Erythroblast (primary cell): ENCODE measurements around the gene CARNS1.
A peak's percentile ranks its signal among the peaks of the same experiment; 100 is the strongest.

ENCODE experiments used
- DNase-seq, 2 experiments: peaks; one replicate each; lab custom pipeline; 2025; lab: John Stamatoyannopoulos, UW
- GATA1 ChIP-seq: IDR thresholded peaks from 2 replicates; pipeline ENCODE4 v1.6.1; 2011; ENCODE audit warnings: low read depth, mild to moderate bottlenecking, control low read depth, low read length, moderate library complexity
- POLR2A ChIP-seq: IDR thresholded peaks from 2 replicates; pipeline ENCODE4 v1.6.1; 2011; ENCODE audit warnings: mild to moderate bottlenecking, low read length

CARNS1 gene

DNA sequence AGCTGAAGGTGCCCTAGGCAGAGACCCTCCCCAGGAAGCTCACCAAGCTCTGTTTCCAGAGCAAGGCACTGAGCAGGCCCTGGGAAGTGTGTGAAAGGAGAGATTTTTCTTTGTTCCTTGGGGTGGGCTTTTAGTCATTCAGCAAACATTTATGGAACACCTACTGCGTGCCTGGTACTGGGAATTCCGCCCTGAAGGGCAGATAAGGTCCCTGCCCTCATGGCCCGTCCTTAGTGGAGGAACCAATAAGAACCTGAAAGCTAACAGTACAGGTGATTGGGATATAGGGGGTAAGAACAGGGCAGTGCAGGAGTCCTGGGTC is 49.7 kb downstream of the CARNS1 start:
- DNase-seq: no peak
- TF ChIP-seq GATA1 (no peak), POLR2A (no peak)

DNA sequence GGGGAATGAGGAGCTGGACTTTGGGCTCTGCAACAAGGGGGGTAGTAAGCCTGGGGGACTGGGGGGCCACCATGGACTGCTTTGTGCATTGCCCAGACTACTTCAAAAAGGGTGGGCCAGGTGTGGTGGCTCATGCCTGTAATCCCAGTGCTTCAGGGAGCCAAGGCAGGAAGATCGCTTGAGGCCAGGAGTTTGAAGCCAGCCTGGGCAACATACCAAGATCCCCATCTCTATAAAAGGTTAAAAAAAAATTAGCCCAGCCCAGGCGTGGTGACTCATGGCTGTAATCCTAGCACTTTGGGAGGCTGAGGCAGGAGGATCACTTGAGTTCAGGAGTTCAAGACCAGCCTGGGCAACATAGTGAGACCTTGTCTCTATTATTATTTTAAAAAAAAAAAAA is 50.1 kb downstream of the CARNS1 start:
- DNase-seq: peak; percentile 50 to 67

DNA sequence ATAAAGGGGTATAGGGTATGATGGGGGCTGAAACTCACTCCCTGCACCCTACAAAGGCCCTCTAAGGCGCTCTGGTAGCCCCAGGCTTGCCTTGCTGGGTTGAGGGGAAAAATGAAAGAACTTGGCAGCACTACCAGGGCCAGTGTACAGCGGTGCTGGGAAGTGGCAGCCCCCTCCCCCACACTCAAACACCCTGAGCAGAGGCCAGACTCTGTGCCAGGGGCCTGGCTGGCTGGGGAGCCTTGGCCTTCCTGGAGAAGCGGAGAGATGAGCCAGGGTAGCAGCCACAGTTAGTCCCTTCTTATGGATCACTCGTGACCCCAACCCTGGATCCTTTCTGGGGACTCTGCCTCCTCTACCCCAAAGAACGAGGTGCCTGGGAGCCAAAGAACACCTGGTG is 50.9 kb downstream of the CARNS1 start:
- DNase-seq: no peak
- TF ChIP-seq POLR2A (no peak), GATA1 (no peak)

DNA sequence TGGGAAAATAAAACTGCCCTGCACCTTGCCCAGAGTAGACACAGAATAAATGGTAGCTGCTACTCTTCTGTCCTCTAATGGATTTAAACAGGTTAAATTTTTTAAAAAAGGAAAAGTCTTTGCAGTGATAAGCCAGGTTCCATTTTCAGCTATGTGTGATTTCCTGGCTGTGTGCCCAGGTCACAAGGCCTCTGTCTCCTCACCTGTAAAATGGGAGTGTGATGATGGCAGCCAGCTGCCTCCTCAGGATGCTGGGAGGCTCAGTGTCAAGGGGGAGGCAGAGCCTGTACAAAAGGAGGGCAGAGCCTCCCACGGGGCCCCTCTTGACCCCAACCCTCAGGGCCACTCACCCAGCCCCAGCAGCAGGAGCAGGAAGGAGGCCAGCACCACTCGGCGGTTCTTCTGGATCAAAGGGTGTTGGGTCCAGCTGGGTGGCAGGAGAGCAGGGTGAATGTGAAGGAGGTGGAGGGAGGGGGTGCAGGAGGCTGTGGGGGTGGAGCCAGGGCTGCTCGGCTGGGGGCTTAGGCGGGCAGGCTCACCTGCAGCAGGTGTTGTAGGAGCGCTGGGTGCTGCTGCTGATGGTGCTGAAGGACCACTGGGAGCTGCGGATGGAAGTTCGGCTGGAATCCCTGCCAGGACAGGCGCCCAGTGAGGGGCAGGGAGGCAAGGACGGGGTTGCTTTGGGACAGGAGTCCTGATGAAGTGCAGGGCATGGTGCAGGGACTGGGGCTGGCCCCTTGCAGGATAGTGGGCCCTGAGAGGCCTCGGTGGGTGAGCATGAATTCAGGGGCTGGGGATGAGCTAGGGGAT is 51.7 kb downstream of the CARNS1 start:
- no peak for DNase-seq
- TF ChIP-seq GATA1 (no peak), POLR2A (no peak)

DNA sequence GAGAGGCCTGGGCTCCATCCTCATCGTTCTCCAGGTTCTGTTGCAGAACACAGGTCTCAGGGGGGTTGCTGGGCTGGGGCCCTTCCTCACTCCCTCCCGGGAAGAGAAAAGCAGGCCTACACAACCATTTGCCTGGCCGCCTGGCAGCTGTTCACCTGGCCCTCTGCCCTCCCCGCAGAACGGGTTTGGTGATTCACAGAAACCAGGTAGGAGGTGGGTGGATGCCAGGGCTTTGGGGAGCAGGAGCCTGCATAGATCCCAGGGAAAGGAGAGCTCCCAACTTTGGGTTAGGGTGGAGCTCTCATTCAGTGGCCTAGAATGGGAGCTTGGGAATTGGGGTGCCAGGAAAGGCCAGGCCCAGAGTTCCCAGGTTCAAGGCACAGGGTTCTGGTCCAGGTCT is 52.6 kb downstream of the CARNS1 start:
- TF ChIP-seq POLR2A (no peak), GATA1 (no peak)
- DNase-seq: no peak

DNA sequence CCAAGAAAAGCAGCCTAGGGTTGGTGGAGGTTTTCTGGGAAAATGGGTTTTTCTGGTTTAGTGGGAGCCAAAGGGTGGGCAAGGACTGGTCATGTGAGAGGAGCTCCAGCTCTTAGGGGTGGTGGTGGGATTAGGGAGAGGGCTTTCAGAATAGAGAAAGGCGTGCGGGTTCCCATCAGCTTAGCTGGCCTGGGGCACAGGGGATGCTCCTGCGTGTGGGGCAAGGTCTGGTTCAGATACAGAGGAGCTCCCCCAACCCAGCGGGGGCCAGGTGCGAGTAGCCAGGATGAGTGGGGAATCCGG is 52.9 kb downstream of the CARNS1 start:
- peak in 1 of 2 experiments; percentile 51 for DNase-seq
- TF ChIP-seq POLR2A: no peak
- TF ChIP-seq GATA1: no peak

DNA sequence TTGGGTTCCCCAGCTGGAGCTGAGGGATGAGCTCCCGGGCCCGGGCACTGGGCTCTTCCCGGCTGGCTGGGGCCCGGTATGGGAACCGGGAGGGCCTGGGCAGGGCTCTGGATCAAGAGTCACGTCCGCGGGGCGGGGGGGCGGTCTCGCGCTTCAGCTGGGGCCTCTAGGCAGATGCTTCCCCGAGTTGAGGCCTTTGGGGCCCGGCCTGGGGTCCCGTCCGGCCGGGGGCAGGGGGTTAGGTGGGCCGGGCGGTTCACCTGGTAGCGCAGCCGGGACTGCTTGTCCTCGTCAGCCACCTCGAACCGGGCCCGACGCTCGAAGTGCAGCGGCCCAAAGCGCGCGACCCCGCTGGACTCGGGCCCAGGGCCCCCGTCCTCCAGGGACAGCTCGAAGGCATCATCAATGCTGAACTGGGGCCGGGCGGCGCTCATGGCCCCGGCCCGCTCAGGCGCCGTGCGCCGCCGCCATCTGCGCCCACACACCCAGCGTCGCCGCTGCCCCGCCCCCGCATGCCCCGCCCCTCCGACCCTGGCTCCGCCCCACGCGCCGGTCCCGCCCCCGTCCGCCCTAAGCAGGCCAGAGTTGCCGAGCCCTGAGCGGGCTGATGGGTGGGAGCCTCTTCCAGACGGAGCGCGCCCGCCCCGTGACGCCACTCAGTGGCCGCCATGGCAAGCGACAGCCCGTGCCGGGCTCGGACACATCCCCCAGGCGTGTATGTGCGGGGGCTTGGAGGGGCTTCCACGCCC is 53.5 kb downstream of the CARNS1 start, which contains the start of gene TMEM134:
TMEM134 (minus strand) TSS at position 493 of the 749 bp plus-strand sequence; CDS start at position 434, 59 bp downstream.
- DNase-seq: peak; percentile 96 to 98
- TF ChIP-seq GATA1: no peak
- TF ChIP-seq POLR2A: peak; percentile 76

DNA sequence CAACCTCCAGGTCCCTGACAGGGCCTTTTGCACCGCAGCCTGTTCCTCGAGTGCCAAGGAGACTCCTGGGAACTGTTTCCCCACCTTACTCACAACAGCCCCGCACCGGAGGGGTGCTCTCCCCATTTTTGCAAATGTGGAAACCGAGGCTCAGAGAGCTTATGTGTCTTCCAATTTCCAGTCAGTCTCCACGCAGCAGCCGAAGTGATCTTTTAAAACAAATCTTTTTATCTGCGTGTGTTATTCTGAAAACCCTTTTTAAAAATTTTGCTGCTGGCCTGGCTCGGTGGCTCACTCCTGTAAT is 54.0 kb downstream of the CARNS1 start:
- TF ChIP-seq GATA1 (no peak), POLR2A (peak; percentile 27)
- no peak for DNase-seq

DNA sequence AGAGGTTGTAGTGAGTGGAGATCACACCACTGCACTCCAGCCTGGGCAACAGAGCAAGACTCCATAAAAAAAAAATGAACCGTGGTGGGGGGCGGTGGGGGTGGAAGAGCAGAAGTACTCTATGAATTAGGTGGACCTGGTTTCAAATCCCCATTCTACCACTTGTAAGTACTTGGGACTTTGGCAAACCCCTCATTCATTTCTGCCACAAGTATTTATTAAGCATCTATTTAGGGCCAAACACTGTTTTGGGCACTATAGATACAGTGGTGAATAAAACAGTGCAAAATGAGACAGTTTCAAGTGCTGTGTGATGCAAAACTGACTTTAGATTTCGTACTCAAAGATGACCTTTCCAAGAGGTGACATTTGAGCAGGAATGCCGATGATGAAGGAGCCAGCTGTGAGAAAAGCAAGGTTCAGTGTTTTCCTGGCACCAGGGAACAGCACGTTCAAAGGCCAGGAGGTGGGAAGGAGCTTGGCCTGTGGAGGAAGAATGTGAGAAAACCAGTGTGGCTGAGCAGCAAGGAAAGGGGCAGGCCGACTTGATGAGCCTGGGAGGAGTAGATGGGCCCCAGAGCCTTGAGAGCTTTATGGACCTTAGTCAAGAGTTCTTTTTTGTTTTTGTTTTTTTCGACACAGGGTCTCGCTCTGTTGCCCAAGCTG is 55.0 kb downstream of the CARNS1 start:
- TF ChIP-seq POLR2A: no peak
- TF ChIP-seq GATA1: no peak
- DNase-seq: no peak

DNA sequence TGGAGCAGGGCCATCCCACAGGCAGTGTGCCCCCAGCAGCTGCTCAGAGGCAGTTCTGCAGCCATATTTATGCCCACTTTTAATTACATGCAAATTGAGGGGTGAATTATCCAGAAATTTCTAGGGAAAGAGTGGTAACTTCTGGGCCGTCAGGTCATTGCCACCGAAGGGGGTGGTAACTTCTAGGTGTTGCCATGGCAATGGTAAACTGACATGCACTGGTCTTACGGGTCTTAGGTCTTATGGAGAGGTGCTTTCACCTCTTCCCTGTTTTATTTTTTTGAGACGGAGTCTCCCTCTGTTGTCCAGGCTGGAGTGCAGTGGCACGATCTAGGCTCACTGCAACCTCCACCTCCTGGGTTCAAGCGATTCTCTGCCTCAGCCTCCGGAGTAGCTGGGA is 57.4 kb downstream of the CARNS1 start:
- DNase-seq: no peak
- TF ChIP-seq POLR2A (no peak), GATA1 (no peak)
